Liver (tissue), 9 donors: ENCODE results near the gene PSG2. TPM values are rescaled to one million over a fixed set of nuclear protein-coding genes. Genes with fewer than 3 reads are reported as not detected.
"Not testable (repeated sequence)": the region's sequence is repeated elsewhere in the genome, so short reads cannot be mapped to it uniquely, and the experiment has no call there.

Source experiments
- DNase-seq: peaks from one replicate; pipeline ENCODE4 v3.0.0-alpha.2; 2017; ENCODE audit warnings: low spot score
- H3K27ac ChIP-seq, 2 donors: one replicate each; pipeline ENCODE4 v1.7.0; 2013; ENCODE audit warnings: inconsistent platforms in 2 of 2, low read length in 2 of 2, control low read depth in 1 of 2, low read depth in 1 of 2, mild to moderate bottlenecking in 1 of 2
- H3K27me3 ChIP-seq, 4 donors: one replicate each; pipeline versions ENCODE4 v1.6.1 to v1.7.0; 2013; ENCODE audit warnings: low read length in 3 of 4, inconsistent platforms in 1 of 4, mild to moderate bottlenecking in 1 of 4, moderate library complexity in 1 of 4; ENCODE audit not compliant: control insufficient read depth in 4 of 4, insufficient read depth in 4 of 4
- H3K36me3 ChIP-seq, 4 donors: one replicate each; pipeline versions ENCODE4 v1.6.1 to v1.7.0; 2013; ENCODE audit warnings: low read length in 3 of 4, mild to moderate bottlenecking in 3 of 4, low read depth in 1 of 4, moderate library complexity in 1 of 4; ENCODE audit not compliant: control insufficient read depth in 4 of 4, insufficient read depth in 3 of 4
- H3K4me1 ChIP-seq, 4 donors: one replicate each; pipeline versions ENCODE4 v1.6.1 to v1.7.0; 2013; ENCODE audit warnings: low read length in 3 of 4, mild to moderate bottlenecking in 3 of 4, moderate library complexity in 1 of 4; ENCODE audit not compliant: control insufficient read depth in 4 of 4, insufficient read depth in 4 of 4
- H3K4me3 ChIP-seq, 3 donors: one replicate each; pipeline versions ENCODE4 v1.6.1 to v1.7.0; 2013; ENCODE audit warnings: low read length in 3 of 3, control low read depth in 1 of 3, low read depth in 1 of 3, mild to moderate bottlenecking in 1 of 3
- H3K9ac ChIP-seq, 2 donors: one replicate each; pipeline ENCODE4 v1.7.0; 2013; ENCODE audit warnings: low read length in 2 of 2, mild to moderate bottlenecking in 2 of 2, moderate library complexity in 2 of 2, control low read depth in 1 of 2, low read depth in 1 of 2
- H3K9me3 ChIP-seq, 4 donors: one replicate each; pipeline versions ENCODE4 v1.6.1 to v1.7.0; 2013; ENCODE audit warnings: low read length in 3 of 4; ENCODE audit not compliant: control insufficient read depth in 4 of 4
- FOXA1 ChIP-seq: IDR thresholded peaks from 2 replicates; pipeline ENCODE4 v1.6.1; 2016; ENCODE audit warnings: antibody characterized with exemption
- FOXA2 ChIP-seq: IDR thresholded peaks from 2 replicates; pipeline ENCODE4 v1.6.1; 2016; ENCODE audit warnings: antibody characterized with exemption
- NR2F2 ChIP-seq: IDR thresholded peaks from 2 replicates; pipeline ENCODE4 v1.6.1; 2016; ENCODE audit warnings: antibody characterized with exemption
- RAD21 ChIP-seq, 2 donors: IDR thresholded peaks; 2 replicates each; pipeline ENCODE4 v1.6.1; 2016; ENCODE audit warnings: antibody characterized with exemption in 2 of 2, mild to moderate bottlenecking in 2 of 2
- TAF1 ChIP-seq: conservative IDR thresholded peaks from 2 replicates; pipeline ENCODE4 v1.6.1; 2016; ENCODE audit warnings: antibody characterized with exemption, mild to moderate bottlenecking
- WGBS: extraction: QIAGEN DNeasy Blood & Tissue Kit; methylation state at CpG from one replicate; pipeline ENCODE4 v1.1.7; 2013; 5-methylcytosine and 5-hydroxymethylcytosine counted together
- polyA plus RNA-seq, 2 donors: library from polyadenylated mRNA; stranded (reverse) in 1 of 2; unstranded in 1 of 2; fragments of 200-250 nt in 1 of 2; fragments of >200 nt in 1 of 2; fragmentation: Nextera tagmentation in 1 of 2; extraction: Ambion mirVana in 1 of 2; gene quantifications; one replicate each; pipeline versions ENCODE4 v1.2.1 to v1.2.3, GENCODE V29; 2013 to 2015
- total RNA-seq, 2 donors: library from RNA; depleted of rRNA; stranded (reverse); fragments of >200 nt; gene quantifications; one replicate each; pipeline ENCODE4 v1.2.3, GENCODE V29; 2014
- TF ChIP-seq, protein P1 (sequence below): IDR thresholded peaks from 2 replicates; pipeline ENCODE4 v1.6.1; 2016; ENCODE audit warnings: antibody characterized with exemption
- TF ChIP-seq, protein P2 (sequence below): IDR thresholded peaks from 2 replicates; pipeline ENCODE4 v1.6.1; 2016; ENCODE audit warnings: antibody characterized with exemption
- donor health status: healthy.
- donor health status: healthy.
- donor health status: healthy.
- donor health status: healthy.
- donor health status: healthy.

Gene PSG2
- total and polyA plus RNA-seq, 4 donors = not detected

- not testable (repeated sequence) for H3K9ac ChIP-seq, H3K4me3 ChIP-seq, DNase-seq, H3K4me1 ChIP-seq, H3K9me3 ChIP-seq, H3K27ac ChIP-seq, H3K36me3 ChIP-seq, H3K27me3 ChIP-seq
- 41% methylated on average over 2 of the region's 2 CpGs for WGBS
- peak in 1 of 2 donors; percentile 13 for TF ChIP-seq RAD21 (IDR thresholded peaks at IDR 0.05)
Measured at GRCh38 chr19:43031645-43032044, 50.9 kb downstream of the PSG2 start.

- no peak for DNase-seq
- TF ChIP-seq, protein P1, sequence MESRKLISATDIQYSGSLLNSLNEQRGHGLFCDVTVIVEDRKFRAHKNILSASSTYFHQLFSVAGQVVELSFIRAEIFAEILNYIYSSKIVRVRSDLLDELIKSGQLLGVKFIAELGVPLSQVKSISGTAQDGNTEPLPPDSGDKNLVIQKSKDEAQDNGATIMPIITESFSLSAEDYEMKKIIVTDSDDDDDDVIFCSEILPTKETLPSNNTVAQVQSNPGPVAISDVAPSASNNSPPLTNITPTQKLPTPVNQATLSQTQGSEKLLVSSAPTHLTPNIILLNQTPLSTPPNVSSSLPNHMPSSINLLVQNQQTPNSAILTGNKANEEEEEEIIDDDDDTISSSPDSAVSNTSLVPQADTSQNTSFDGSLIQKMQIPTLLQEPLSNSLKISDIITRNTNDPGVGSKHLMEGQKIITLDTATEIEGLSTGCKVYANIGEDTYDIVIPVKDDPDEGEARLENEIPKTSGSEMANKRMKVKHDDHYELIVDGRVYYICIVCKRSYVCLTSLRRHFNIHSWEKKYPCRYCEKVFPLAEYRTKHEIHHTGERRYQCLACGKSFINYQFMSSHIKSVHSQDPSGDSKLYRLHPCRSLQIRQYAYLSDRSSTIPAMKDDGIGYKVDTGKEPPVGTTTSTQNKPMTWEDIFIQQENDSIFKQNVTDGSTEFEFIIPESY = no peak
- TF ChIP-seq FOXA1 = no peak
- TF ChIP-seq TAF1 = no peak
- TF ChIP-seq, protein P2, sequence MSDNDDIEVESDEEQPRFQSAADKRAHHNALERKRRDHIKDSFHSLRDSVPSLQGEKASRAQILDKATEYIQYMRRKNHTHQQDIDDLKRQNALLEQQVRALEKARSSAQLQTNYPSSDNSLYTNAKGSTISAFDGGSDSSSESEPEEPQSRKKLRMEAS = no peak
- TF ChIP-seq RAD21 (IDR thresholded peaks at IDR 0.05) = no peak
- no peak for TF ChIP-seq NR2F2
- no peak for TF ChIP-seq FOXA2
- WGBS = 73% methylated on average over 4 of the region's 4 CpGs
Measured at GRCh38 chr19:43028866-43029265, 53.6 kb downstream of the PSG2 start.

GRCh38 chr19:43027985-43028384 is 54.5 kb downstream of the PSG2 start:
- H3K4me3 ChIP-seq, DNase-seq: not testable (repeated sequence)
- WGBS = 37% methylated on average over 10 of the region's 10 CpGs

More at GRCh38 chr19:43028866-43029265, 53.6 kb downstream of the PSG2 start:
- Histone ChIP-seq H3K4me1 (no peaks in the 10 kb centered on the region), H3K9ac (no peak overlapping the region), H3K27ac (no peak overlapping the region), H3K9me3 (no peaks in the 10 kb centered on the region), H3K36me3 (no peaks in the 10 kb centered on the region), H3K4me3 (no peak overlapping the region), H3K27me3 (no peaks in the 10 kb centered on the region)

GRCh38 chr19:43027061-43027460 is 55.4 kb downstream of the PSG2 start:
- H3K36me3 ChIP-seq, H3K9me3 ChIP-seq, H3K27me3 ChIP-seq, H3K4me1 ChIP-seq, H3K9ac ChIP-seq, DNase-seq, H3K4me3 ChIP-seq, H3K27ac ChIP-seq: not testable (repeated sequence)
- WGBS = 80% methylated on average over 8 of the region's 8 CpGs

More at GRCh38 chr19:43027985-43028384, 54.5 kb downstream of the PSG2 start:
- not testable (repeated sequence) for H3K27me3 ChIP-seq, H3K27ac ChIP-seq, H3K4me1 ChIP-seq, H3K9me3 ChIP-seq, H3K9ac ChIP-seq, H3K36me3 ChIP-seq

DNA sequence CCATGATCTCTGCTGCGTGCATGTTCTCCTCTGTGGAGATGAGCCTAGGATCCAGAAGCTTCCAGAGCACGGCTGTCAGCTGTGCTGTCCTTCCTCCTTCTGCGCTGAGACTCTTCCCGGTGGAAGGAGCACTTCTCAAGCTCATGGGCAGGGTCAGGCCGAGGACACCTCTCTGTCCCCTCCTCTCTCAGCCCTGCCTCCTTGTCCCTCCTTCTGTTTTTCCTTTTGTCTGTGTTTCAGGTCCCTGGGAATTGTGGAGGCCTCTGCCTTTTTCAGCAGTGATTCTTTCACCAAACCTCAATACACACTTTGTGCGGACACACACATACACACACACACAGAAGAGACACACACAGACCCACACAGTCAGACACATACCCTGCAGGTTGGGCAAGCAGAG is 56.1 kb downstream of the PSG2 start, which contains the start of gene PSG11:
TSS of gene PSG11 (minus strand) at position 101 of the 400 bp plus-strand sequence. CDS start at position 4, 97 bp downstream.
- WGBS = 70% methylated on average over 6 of the region's 6 CpGs
- not testable (repeated sequence) for H3K27me3 ChIP-seq, H3K4me3 ChIP-seq, H3K4me1 ChIP-seq, H3K9me3 ChIP-seq, H3K9ac ChIP-seq, H3K36me3 ChIP-seq, H3K27ac ChIP-seq, DNase-seq

GRCh38 chr19:43022098-43022497 is 60.4 kb downstream of the PSG2 start:
- not testable (repeated sequence) for H3K36me3 ChIP-seq, H3K9me3 ChIP-seq, H3K4me1 ChIP-seq, H3K27ac ChIP-seq, H3K4me3 ChIP-seq, H3K9ac ChIP-seq, H3K27me3 ChIP-seq, DNase-seq
- WGBS = 67% methylated on average over 4 of the region's 4 CpGs

- not testable (repeated sequence) for H3K27me3 ChIP-seq, H3K36me3 ChIP-seq, H3K9me3 ChIP-seq, DNase-seq, H3K9ac ChIP-seq, H3K27ac ChIP-seq, H3K4me1 ChIP-seq, H3K4me3 ChIP-seq
- 64% methylated on average over 4 of the region's 4 CpGs for WGBS
Measured at GRCh38 chr19:43021629-43022028, 60.9 kb downstream of the PSG2 start.
